HG03520 (cell line): ENCODE results near the gene TUBB4B.

Experiments
- ATAC-seq: cut with Tn5 transposase; IDR thresholded peaks from one replicate; pipeline ENCODE4 v1.9.1; 2021; ENCODE audit warnings: mild to moderate bottlenecking, moderate library complexity; ENCODE audit not compliant: unreplicated experiment

TUBB4B gene

GRCh38 chr9:137224830-137225694 is 16.0 kb upstream of the TUBB4B start, which contains the start of gene CYSRT1:
TSS of gene CYSRT1 (plus strand) at chr9:137225174. CDS start at chr9:137225622, 448 bp downstream.
- no peak for ATAC-seq

- ATAC-seq, result no peak
These were observed 15.3 kb upstream of the TUBB4B start for GRCh38 chr9:137225699-137226331.

- ATAC-seq, result no peak
These were observed 14.6 kb upstream of the TUBB4B start for GRCh38 chr9:137226338-137227053.

GRCh38 chr9:137227054-137227852 is 13.8 kb upstream of the TUBB4B start, which contains the start of gene RNF224:
TSS of gene RNF224 (plus strand) at chr9:137227502. CDS start at chr9:137228336, 834 bp downstream.
- no peak for ATAC-seq

- ATAC-seq, result no peak
These were observed 13.1 kb upstream of the TUBB4B start for GRCh38 chr9:137227853-137228505.

GRCh38 chr9:137228506-137228967 is 12.6 kb upstream of the TUBB4B start:
- no peak for ATAC-seq

GRCh38 chr9:137228968-137229896 is 11.9 kb upstream of the TUBB4B start:
- no peak for ATAC-seq

GRCh38 chr9:137229903-137230704 is 11.0 kb upstream of the TUBB4B start:
- no peak for ATAC-seq

GRCh38 chr9:137230705-137231371 is 10.2 kb upstream of the TUBB4B start, which contains the start of gene SLC34A3:
TSS of gene SLC34A3 (plus strand) at chr9:137230901. CDS start at chr9:137231703, 802 bp downstream.
- no peak for ATAC-seq

GRCh38 chr9:137231372-137232039 is 9.6 kb upstream of the TUBB4B start:
- no peak for ATAC-seq

- ATAC-seq, result no peak
These were observed 9.0 kb upstream of the TUBB4B start for GRCh38 chr9:137232101-137232500.

- ATAC-seq, result no peak
These were observed 8.6 kb upstream of the TUBB4B start for GRCh38 chr9:137232510-137232909.

GRCh38 chr9:137233143-137233980 is 7.7 kb upstream of the TUBB4B start:
- ATAC-seq, result no peak

- ATAC-seq, result no peak
These were observed 6.9 kb upstream of the TUBB4B start for GRCh38 chr9:137234055-137234697.

GRCh38 chr9:137234758-137235423 is 6.2 kb upstream of the TUBB4B start:
- no peak for ATAC-seq
